CD4-positive, alpha-beta memory T cell (primary cell): Measurements from ENCODE around the gene PERCC1. TPM values are rescaled to one million over a fixed set of nuclear protein-coding genes. Genes with fewer than 3 reads are reported as not detected.

ENCODE experiments used
- CTCF ChIA-PET: fragments of 350-600 bp; sonication (Branson Sonifier 250); formaldehyde crosslinking; loops from one replicate; lab custom pipeline; 2021; ENCODE audit warnings: inconsistent platforms; ENCODE audit not compliant: partially characterized antibody; lab: Charles Lee
- POLR2A ChIA-PET: fragments of 350-600 bp; sonication (Branson Sonifier 250); formaldehyde crosslinking; loops from one replicate; lab custom pipeline; 2021; ENCODE audit not compliant: partially characterized antibody; lab: Charles Lee
- DNase-seq, 5 donors: peaks; one replicate each; pipeline versions ENCODE4 v3.0.0 to v3.0.0-alpha.2; 2020 to 2022; ENCODE audit warnings: mixed read lengths in 1 of 5
- H3K27ac ChIP-seq: one replicate; pipeline ENCODE4 v1.7.0; 2013; ENCODE audit warnings: low read depth, low read length
- H3K27me3 ChIP-seq: 2 replicates; pipeline ENCODE4 v1.7.0; 2013; ENCODE audit warnings: mild to moderate bottlenecking, low read length, moderate library complexity; ENCODE audit not compliant: insufficient read depth
- H3K36me3 ChIP-seq: 2 replicates; pipeline ENCODE4 v1.7.0; 2013; ENCODE audit warnings: mild to moderate bottlenecking, low read length, moderate library complexity; ENCODE audit not compliant: insufficient read depth
- H3K4me1 ChIP-seq: 2 replicates; pipeline ENCODE4 v1.7.0; 2013; ENCODE audit warnings: mild to moderate bottlenecking, low read length, moderate library complexity; ENCODE audit not compliant: insufficient read depth
- H3K4me3 ChIP-seq, 2 donors: one replicate each; pipeline ENCODE4 v1.7.0; 2013; ENCODE audit warnings: low read length in 2 of 2, mild to moderate bottlenecking in 1 of 2
- H3K9me3 ChIP-seq, 2 donors: one replicate each; pipeline ENCODE4 v1.7.0; 2013; ENCODE audit warnings: low read length in 2 of 2, control low read depth in 1 of 2; ENCODE audit not compliant: control insufficient read depth in 1 of 2
- H3K27ac Mint-ChIP-seq, 7 donors: one replicate each; pipeline ENCODE4 v1.8.0; 2020 to 2021; ENCODE audit warnings: mixed read lengths in 7 of 7, mild to moderate bottlenecking in 6 of 7, inconsistent platforms in 3 of 7, moderate library complexity in 3 of 7
- H3K27me3 Mint-ChIP-seq, 2 donors: one replicate each; pipeline ENCODE4 v1.8.0; 2020 to 2021; ENCODE audit warnings: mixed read lengths in 2 of 2
- H3K36me3 Mint-ChIP-seq, 2 donors: one replicate each; pipeline ENCODE4 v1.8.0; 2020 to 2021; ENCODE audit warnings: mixed read lengths in 2 of 2, inconsistent platforms in 1 of 2, mild to moderate bottlenecking in 1 of 2
- H3K4me1 Mint-ChIP-seq, 4 donors: one replicate each; pipeline ENCODE4 v1.8.0; 2020 to 2021; ENCODE audit warnings: mixed read lengths in 4 of 4, mild to moderate bottlenecking in 1 of 4
- H3K4me3 Mint-ChIP-seq, 8 donors: one replicate each; pipeline ENCODE4 v1.8.0; 2020 to 2021; ENCODE audit warnings: mixed read lengths in 8 of 8, mild to moderate bottlenecking in 7 of 8, moderate library complexity in 6 of 8, inconsistent platforms in 3 of 8
- H3K9me3 Mint-ChIP-seq, 8 donors: one replicate each; pipeline ENCODE4 v1.8.0; 2020 to 2021; ENCODE audit warnings: mixed read lengths in 8 of 8, mild to moderate bottlenecking in 5 of 8, inconsistent platforms in 3 of 8, moderate library complexity in 1 of 8
- intact Hi-C: fragments of 100-400 bp; cut with micrococcal nuclease; formaldehyde crosslinking; loops from one replicate; pipeline ENCODE4 v1.15.1; 2023
- polyA plus RNA-seq, 2 donors: library from polyadenylated mRNA; unstranded; fragments of 300-500 nt; fragmentation: Illumina TruSeq; gene quantifications; one replicate each; pipeline ENCODE4 v1.2.3, GENCODE V29; 2021
- total RNA-seq, 2 experiments: library from RNA; stranded (reverse); gene quantifications; one replicate each; pipeline ENCODE4 v1.2.3, GENCODE V29; 2021

PERCC1 gene
- total and polyA plus RNA-seq, 4 experiments from 2014 or later = 0.49 to 0.50 TPM; not detected in 2

GRCh38 chr16:1434644-1435592 lies 4.0 kb downstream of the PERCC1 start:
- POLR2A ChIA-PET = interaction anchor here (1.4 kb wide), 1 partner anchor 9 kb away, joined by 3 read pairs; the partner anchor contains the start of gene CCDC154

GRCh38 chr16:1435921-1436697 lies 5.2 kb downstream of the PERCC1 start:
- H3K4me3 ChIP-seq = no peak overlapping the region
- no peak overlapping the region for H3K4me3 Mint-ChIP-seq
- ChIA-PET CTCF (no interaction called here), POLR2A (no interaction called here)
- H3K9me3 Mint-ChIP-seq = no peaks in the 10 kb centered on the region
- H3K4me1 ChIP-seq = no peaks in the 10 kb centered on the region
- no peaks in the 10 kb centered on the region for H3K9me3 ChIP-seq
- H3K27me3 Mint-ChIP-seq = no peaks in the 10 kb centered on the region
- H3K27ac Mint-ChIP-seq = peak overlapping the region in 1 of 7 donors; percentile 47
- H3K27me3 ChIP-seq = no peaks in the 10 kb centered on the region
- H3K27ac ChIP-seq = no peak overlapping the region
- H3K36me3 ChIP-seq = no peaks in the 10 kb centered on the region
- DNase-seq = no peak
- intact Hi-C loops = no loop called here
- H3K36me3 Mint-ChIP-seq = no peaks in the 10 kb centered on the region
- no peaks in the 10 kb centered on the region for H3K4me1 Mint-ChIP-seq

More at GRCh38 chr16:1434644-1435592, 4.0 kb downstream of the PERCC1 start:
- intact Hi-C loops = no loop called here
- Histone ChIP-seq H3K27me3 (no peaks in the 10 kb centered on the region), H3K36me3 (no peaks in the 10 kb centered on the region), H3K4me3 (no peak overlapping the region), H3K9me3 (no peaks in the 10 kb centered on the region), H3K27ac (no peak overlapping the region), H3K4me1 (no peaks in the 10 kb centered on the region)
- H3K27me3 Mint-ChIP-seq = no peaks in the 10 kb centered on the region
- no peaks in the 10 kb centered on the region for H3K4me1 Mint-ChIP-seq
- H3K27ac Mint-ChIP-seq = no peak overlapping the region
- no peaks in the 10 kb centered on the region for H3K9me3 Mint-ChIP-seq
- no peaks in the 10 kb centered on the region for H3K36me3 Mint-ChIP-seq
- CTCF ChIA-PET = no interaction called here
- no peak for DNase-seq
- no peak overlapping the region for H3K4me3 Mint-ChIP-seq

GRCh38 chr16:1436731-1437355 lies 6.0 kb downstream of the PERCC1 start:
- no peaks in the 10 kb centered on the region for H3K9me3 Mint-ChIP-seq
- H3K27ac Mint-ChIP-seq = no peak overlapping the region
- H3K27ac ChIP-seq = no peak overlapping the region
- H3K4me1 ChIP-seq = no peaks in the 10 kb centered on the region
- intact Hi-C loops = no loop called here
- DNase-seq = no peak
- no peaks in the 10 kb centered on the region for H3K36me3 Mint-ChIP-seq
- H3K4me3 Mint-ChIP-seq = no peak overlapping the region
- POLR2A ChIA-PET = no interaction called here
- no peaks in the 10 kb centered on the region for H3K36me3 ChIP-seq
- no peaks in the 10 kb centered on the region for H3K27me3 ChIP-seq
- CTCF ChIA-PET = no interaction called here
- H3K9me3 ChIP-seq = no peaks in the 10 kb centered on the region
- H3K27me3 Mint-ChIP-seq = no peaks in the 10 kb centered on the region
- no peak overlapping the region for H3K4me3 ChIP-seq
- H3K4me1 Mint-ChIP-seq = no peaks in the 10 kb centered on the region

- H3K4me3 Mint-ChIP-seq = no peak overlapping the region
- H3K27me3 Mint-ChIP-seq = no peaks in the 10 kb centered on the region
- Histone ChIP-seq H3K27ac (no peak overlapping the region), H3K9me3 (no peaks in the 10 kb centered on the region), H3K4me3 (no peak overlapping the region), H3K27me3 (no peaks in the 10 kb centered on the region), H3K4me1 (no peaks in the 10 kb centered on the region), H3K36me3 (no peaks in the 10 kb centered on the region)
- H3K36me3 Mint-ChIP-seq = no peaks in the 10 kb centered on the region
- CTCF ChIA-PET = no interaction called here
- H3K27ac Mint-ChIP-seq = no peak overlapping the region
- H3K9me3 Mint-ChIP-seq = no peaks in the 10 kb centered on the region
- intact Hi-C loops = no loop called here
- no peaks in the 10 kb centered on the region for H3K4me1 Mint-ChIP-seq
- no peak for DNase-seq
- POLR2A ChIA-PET = no interaction called here
Measured at GRCh38 chr16:1437606-1438005, 6.7 kb downstream of the PERCC1 start.

- no peaks in the 10 kb centered on the region for H3K4me1 ChIP-seq
- Mint-ChIP-seq H3K27me3 (no peaks in the 10 kb centered on the region), H3K9me3 (no peaks in the 10 kb centered on the region), H3K27ac (no peak overlapping the region), H3K4me3 (no peak overlapping the region), H3K36me3 (no peaks in the 10 kb centered on the region), H3K4me1 (no peaks in the 10 kb centered on the region)
- intact Hi-C loops = no loop called here
- ChIA-PET CTCF (no interaction called here), POLR2A (no interaction called here)
- H3K4me3 ChIP-seq = no peak overlapping the region
- H3K27ac ChIP-seq = no peak overlapping the region
- no peaks in the 10 kb centered on the region for H3K27me3 ChIP-seq
- H3K36me3 ChIP-seq = no peaks in the 10 kb centered on the region
- DNase-seq = peak in 1 of 5 donors; percentile 15
- no peaks in the 10 kb centered on the region for H3K9me3 ChIP-seq
Measured at GRCh38 chr16:1438229-1439057, 7.6 kb downstream of the PERCC1 start.

GRCh38 chr16:1439058-1439698 lies 8.3 kb downstream of the PERCC1 start:
- no peak for DNase-seq
- POLR2A ChIA-PET = no interaction called here
- H3K4me1 Mint-ChIP-seq = no peaks in the 10 kb centered on the region
- intact Hi-C loops = no loop called here
- no peak overlapping the region for H3K27ac Mint-ChIP-seq
- H3K9me3 ChIP-seq = no peaks in the 10 kb centered on the region
- H3K27ac ChIP-seq = no peak overlapping the region
- no peaks in the 10 kb centered on the region for H3K27me3 ChIP-seq
- no peaks in the 10 kb centered on the region for H3K36me3 ChIP-seq
- no peaks in the 10 kb centered on the region for H3K4me1 ChIP-seq
- H3K36me3 Mint-ChIP-seq = no peaks in the 10 kb centered on the region
- H3K9me3 Mint-ChIP-seq = no peaks in the 10 kb centered on the region
- no peak overlapping the region for H3K4me3 ChIP-seq
- no peaks in the 10 kb centered on the region for H3K27me3 Mint-ChIP-seq
- CTCF ChIA-PET = no interaction called here
- H3K4me3 Mint-ChIP-seq = no peak overlapping the region
